GM04504 (cell line): ENCODE measurements around the gene OPTN.

Source experiments
- DNase-seq: peaks from one replicate; pipeline ENCODE4 v3.0.0-alpha.2; 2012; ENCODE audit warnings: low read depth

OPTN gene

GRCh38 chr10:13184276-13184675, 84.3 kb downstream of the OPTN start:
- DNase-seq, result no peak

DNA sequence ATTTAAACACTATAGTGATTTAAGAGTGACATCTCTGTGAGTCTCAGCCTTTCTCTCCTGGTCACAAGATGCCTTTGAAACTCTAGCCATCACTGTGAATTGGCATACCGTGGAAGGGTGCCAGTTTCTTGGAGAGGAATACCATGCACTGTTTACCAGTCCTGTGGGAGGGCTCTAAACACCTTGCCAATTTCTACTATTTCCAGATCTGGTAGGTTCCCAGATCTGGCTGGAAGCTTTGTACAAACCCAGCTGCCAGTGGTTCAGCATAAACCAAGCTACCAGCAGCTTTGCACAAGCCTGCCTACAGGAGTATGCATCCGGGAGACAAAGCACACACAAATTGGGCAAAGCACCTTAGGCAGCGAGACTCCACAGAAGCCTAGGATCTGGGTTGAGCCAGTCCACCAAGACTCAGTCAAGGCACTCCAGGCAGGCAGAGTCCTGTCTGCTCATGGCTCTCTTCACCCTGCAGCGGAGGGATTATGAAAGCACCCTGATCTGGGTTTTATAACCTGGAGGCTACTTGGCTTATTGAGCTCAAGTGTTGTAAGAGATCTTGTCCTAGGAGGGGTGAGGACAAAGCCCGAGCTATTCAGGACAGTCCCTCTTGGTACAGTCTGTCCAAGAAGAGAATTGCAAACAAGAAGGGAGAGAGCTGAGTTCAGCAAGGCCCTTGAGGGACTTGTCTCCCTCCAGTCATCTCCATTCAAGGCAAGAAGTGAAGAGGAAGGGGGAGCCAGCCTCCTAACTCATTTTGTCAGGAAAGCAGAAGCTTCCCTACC, 85.0 kb downstream of the OPTN start:
- no peak for DNase-seq

DNA sequence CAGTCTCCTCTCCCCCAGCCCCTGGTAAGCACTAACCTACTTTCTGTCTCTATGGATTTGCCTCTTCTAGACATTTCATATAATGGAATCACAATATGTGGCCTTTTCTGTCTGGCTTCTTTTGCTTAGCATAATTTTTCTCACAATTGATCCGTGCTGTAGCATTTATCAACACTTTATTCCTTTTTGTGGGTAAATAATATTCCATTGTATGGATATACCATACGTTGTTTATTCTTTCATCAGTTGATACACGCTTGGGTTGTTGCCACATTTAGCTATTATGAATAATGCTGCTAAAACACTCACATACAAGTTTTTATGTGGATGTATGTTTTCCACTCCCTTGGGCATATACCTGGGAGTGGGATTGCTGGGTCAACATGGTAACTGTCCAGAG, 87.2 kb downstream of the OPTN start:
- no peak for DNase-seq
